Activated naive CD4-positive, alpha-beta T cell (primary cell): ENCODE measurements around the gene ARPC2.
A peak's percentile ranks its signal among the peaks of the same experiment; 100 is the strongest.

Experiments
- DNase-seq, 4 experiments: peaks; one replicate each; lab custom pipeline; 2025; lab: John Stamatoyannopoulos, UW

Gene ARPC2

DNA sequence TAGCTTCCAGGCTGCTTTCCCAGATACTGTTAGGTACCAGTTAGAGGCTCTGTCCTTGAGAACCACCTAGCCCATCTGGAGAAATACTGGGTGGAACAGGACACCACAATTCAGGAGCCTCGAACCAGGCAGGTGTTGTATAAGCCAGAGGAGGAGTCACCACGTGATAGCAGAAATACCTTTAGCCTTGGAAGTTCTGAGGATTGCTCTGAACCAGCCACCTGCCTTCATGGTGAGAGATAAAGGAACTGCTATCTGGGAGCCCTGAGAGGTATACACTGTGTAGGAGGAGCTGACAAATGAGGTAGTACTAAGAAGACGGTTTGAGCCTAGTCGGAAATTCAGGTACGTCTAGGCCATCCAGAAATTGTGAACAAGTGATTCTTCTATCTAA is 36.2 kb downstream of the ARPC2 start:
- DNase-seq, result no peak

DNA sequence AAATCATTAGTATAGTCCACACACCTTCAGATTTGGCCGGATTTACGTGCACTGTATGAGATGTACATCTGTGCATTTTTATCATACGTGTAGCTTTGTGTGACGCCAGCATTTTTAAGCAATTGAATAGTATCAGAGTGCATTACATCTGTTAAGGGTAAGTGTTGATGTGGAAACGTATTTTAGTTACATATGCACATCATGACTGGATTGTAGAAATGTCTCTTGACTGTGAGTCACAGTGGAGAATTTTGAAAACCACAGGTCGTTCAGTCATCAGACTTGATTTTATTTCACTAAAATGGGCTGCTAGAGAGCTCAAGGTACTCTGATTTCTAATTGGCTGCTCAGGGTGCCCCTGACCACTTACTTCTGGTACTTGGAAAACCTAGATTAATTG is 38.5 kb downstream of the ARPC2 start:
- no peak for DNase-seq

- DNase-seq, result no peak
Observed at GRCh38 chr2:218256612-218257350, 39.8 kb downstream of the ARPC2 start.

GRCh38 chr2:218257390-218257981 is 40.5 kb downstream of the ARPC2 start:
- DNase-seq, result peak in 3 of 4 experiments; percentile 19 to 39 (median 35)

DNA sequence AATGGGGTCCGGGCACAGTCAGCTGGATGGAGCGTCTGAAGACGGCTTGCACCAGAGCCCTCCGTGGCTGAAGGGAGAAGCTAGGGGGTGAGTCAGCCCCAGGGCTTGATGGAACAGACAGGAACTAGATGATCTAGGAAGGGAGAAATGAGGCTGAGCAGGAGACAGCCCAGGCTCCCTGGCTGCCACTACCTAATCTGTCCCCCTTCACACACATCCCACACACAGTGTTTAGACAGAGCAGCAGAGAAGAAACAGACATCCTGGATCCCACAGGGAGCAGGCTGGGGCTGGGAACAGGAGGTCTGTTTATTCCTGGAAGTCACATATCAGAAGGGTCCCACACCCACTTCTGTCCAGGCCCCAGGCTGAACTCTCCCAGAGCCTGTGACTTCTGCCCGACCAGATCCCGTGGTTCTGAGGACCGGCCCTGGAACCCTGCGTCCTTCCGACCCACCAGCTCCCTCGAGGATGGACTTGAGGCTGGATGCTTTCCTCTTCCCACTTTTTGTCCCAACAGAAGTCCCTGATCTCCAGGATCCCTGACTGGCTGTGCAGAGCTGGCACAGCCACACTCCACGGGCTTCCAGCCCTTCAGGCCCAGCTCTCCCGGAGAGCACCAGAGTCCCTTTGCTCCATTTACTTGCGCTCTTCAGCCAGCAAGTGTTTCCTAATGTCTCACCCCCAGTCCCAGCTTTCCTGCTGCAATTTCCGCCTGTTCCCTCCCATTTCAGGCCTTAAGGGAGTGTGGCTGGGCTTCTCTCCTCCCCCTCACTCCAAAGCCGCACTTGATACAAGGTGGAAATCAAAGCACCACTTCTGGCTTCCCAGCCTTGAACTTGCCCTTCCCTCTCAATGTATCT is 42.3 kb downstream of the ARPC2 start:
- DNase-seq, result no peak

GRCh38 chr2:218260166-218260565 is 43.2 kb downstream of the ARPC2 start:
- DNase-seq, result no peak

GRCh38 chr2:218260742-218261422 is 43.9 kb downstream of the ARPC2 start, which contains the start of gene GPBAR1:
Gene GPBAR1 (plus strand): TSS chr2:218261015. CDS start chr2:218262725, 1,710 bp downstream.
- DNase-seq, result no peak

DNA sequence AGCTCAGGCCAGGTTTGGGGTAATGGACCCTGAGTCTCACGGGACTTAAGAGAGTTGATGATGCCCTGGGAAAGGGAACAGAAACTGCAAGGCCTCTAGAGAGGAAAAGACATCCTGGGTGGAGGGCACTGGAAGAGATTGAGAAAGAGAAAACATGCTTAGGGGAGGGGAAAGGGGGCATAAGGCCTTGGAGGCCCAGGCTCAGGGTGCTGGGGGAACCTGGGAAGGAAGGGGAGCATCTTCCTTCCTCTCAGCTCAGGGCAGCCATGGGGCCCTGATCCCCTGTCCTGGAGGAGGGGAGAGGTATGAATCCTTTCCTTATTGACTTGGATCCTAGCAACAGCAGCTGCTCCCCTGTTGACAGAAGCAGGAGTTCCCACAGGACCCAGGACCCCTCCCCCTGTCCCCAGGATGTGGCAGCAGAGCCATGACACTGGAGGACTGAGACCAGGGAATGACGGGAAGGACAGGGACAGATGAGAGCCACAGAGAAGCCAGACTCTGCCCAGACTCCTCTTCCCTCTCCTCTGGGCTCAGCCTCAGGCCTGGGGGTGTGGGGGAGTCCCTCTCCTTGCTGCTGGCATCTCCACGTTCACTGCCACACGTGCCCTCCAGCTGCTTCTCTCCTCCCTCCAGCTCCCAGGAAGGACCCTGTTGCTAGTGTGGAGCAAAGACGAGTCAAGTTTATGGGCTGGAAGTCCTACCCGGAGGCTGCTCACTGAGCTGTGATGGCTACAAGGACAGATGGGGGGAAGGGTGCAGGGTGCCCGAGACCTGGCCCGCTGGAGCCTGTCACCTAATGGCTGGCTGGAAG is 44.6 kb downstream of the ARPC2 start:
- no peak for DNase-seq

DNA sequence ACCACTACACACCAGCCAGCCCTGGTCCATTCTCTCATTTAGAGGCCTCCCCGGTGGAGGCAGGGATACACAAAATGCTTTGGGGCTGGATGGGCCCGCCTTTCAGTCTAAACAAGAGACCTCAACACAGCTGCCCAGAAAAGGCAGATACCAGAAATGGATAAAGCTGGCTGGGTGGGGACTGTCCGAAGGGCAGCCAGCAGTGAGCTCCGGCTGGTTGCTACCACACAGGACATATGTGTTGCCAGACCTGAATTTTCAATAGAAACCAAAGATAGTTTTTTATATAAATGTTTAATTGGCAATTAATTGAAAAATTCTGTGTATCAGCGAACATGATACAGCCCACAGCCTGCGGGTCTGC is 45.2 kb downstream of the ARPC2 start:
- DNase-seq, result no peak

DNA sequence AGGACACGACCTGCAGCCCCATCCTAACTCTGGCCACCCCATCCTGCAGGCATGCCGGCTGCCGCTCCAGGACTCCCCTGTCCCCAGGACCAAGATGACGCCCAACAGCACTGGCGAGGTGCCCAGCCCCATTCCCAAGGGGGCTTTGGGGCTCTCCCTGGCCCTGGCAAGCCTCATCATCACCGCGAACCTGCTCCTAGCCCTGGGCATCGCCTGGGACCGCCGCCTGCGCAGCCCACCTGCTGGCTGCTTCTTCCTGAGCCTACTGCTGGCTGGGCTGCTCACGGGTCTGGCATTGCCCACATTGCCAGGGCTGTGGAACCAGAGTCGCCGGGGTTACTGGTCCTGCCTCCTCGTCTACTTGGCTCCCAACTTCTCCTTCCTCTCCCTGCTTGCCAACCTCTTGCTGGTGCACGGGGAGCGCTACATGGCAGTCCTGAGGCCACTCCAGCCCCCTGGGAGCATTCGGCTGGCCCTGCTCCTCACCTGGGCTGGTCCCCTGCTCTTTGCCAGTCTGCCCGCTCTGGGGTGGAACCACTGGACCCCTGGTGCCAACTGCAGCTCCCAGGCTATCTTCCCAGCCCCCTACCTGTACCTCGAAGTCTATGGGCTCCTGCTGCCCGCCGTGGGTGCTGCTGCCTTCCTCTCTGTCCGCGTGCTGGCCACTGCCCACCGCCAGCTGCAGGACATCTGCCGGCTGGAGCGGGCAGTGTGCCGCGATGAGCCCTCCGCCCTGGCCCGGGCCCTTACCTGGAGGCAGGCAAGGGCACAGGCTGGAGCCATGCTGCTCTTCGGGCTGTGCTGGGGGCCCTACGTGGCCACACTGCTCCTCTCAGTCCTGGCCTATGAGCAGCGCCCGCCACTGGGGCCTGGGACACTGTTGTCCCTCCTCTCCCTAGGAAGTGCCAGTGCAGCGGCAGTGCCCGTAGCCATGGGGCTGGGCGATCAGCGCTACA is 45.9 kb downstream of the ARPC2 start:
- no peak for DNase-seq

DNA sequence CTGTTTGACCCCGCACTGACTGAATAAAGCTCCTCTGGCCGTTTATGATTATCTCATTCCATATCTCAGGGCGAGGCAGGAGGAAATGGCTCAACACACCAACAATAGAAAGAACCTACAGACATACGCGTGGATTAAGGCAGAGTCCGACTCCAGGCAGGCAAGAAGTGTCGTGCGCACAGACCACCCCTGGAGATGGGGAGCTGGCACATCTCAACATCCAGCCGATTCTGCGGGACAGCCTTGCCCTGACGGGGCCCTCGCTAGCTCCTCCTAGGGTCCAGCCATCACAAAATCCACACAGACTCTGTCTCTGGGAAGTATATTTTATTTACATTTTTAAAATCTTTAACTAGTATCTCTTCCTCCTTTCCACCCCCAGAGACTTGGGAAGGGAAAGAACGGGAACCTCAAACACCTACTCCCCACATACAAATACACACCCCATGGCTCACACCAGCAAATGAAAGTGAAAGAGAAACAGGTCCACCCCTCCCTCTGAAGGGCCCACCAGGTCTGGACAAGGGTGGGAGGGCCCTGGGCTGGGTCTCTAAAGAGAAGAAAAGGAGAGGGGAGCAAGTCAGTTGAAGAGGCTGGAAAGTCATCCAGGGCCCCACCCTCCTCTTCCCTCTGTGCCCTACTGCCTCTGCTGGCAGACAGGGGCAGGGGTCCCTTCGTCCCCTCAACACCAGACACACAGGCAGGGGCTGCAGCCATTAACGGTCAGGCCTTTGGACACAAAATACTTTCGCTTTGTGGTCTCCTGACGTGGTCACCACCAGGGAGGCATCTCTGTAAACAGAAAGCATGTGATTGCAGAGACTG is 47.0 kb downstream of the ARPC2 start:
- no peak for DNase-seq

DNA sequence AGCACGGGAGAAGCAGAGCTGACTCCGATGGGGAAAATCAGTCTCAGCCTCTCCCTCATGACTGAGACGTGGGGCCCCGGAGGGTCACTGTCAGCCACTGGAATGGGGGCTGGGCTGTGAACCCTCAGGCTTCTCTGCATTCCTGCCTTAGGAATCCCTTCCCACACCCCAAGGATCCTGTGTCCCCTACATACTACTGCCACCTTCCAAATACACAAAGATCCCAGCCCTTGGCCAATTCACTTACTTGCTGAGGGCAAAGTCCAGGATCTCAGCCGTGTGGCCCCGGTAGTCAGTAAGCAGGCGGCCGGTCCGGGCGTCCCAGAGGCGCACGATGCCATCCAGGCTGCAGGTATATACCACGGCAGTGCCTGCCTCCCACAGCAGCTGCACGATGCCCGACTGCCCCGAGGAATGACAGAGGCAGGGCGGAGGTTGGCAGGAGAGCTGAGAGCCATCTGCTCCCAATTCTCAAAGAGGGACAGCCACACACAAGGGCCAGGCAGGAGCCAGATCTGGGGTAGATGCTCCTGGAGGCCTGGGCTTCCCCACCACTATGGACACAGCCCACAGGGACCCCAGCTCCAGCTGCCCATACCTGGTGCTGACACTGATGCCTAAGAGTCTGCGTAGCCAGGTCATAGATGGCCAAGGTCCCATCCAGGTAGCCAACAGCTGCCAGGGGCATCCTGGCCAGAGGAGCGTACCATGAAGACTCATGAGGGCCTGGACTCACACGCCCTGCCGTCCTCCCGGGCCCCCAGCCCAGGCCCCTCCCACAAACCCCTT is 48.0 kb downstream of the ARPC2 start:
- no peak for DNase-seq

DNA sequence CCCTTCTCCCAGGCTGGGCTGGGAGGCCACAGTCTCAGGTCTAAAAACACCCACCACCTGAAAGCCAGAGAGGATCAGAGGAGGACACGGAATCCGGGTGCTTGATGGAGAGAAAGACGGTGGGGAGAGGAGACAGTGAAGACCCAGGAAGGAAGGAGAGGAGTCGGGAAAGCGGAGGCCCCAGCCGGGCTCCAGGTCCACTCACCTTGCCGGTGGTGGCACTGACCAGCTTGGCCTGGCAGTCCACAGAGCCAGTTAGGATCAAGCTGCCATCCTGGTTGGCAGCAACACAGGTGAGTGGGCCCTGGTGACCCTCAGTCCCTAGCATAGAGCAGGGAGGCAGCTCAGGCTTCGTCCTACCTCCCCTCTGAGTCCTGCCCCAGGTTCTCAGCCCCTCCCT is 48.6 kb downstream of the ARPC2 start:
- no peak for DNase-seq

DNA sequence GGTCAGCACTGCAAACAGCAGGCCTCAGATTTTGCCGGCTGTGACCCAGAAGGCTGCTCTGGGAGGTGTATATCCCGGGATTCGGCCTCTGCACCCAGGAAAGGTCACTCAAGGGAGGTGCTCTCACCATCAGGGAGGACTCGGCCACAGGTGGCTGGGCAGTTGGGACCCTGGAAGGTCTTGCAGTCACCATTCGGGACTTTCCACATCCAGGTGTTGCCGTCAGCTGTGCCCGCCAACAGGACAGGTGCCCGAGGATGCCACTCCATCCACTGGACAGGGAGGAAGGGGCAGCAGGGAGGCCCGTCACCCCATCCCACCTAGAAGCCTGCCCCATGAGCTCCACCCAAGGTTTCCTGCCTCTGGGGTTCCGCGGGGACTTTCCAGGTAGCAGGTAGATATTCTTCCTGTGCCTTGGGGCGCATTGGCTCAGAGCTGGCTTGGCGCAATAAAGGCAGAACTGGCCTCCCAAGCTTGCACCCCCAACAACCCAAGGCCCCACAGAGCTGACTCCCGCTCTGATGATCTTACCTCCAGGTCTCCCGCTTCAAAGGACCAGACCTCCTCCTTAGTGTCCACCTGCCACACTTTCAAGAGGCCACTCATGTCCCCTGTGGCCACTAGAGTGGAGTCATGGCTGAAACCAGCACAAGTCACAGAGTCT is 49.5 kb downstream of the ARPC2 start:
- DNase-seq, result no peak

GRCh38 chr2:218267259-218267658 is 50.3 kb downstream of the ARPC2 start:
- no peak for DNase-seq

DNA sequence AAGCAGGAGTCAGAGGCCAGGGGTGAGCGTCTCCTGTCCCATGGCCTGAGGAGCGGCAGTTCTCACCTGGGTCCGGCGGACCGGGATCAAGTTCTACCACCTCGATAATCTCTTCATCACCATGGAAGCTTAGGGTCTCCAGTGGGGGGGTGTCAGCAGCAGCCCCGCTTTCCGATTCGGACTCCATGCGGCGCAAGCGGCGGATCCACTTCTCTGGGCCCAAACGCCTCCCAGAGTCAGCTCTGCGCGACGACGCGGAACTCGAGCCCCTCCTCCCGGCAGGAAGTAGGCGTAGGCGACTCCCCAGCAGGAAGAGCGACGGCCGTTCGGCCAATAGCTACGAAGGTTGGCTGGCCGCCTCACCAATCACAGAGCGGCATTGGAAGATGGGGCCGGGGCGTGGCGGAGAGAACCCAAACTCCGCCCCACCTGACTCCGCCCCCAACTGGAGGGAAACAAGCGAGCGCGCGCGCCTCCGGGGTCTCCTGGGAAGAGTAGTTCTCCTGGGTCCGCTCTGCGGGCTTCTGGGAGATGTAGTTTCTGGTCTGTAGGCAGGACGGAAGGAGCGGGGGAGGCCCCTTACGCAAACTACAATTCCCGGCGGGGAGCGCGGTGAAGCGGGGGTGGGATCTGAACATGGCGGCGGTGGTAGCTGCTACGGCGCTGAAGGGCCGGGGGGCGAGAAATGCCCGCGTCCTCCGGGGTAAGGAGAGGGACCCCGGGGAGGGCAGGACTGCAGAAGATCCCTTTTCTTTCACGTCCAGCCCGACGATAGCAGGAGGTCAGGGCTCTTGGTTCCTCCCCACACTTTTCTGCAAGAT is 53.1 kb downstream of the ARPC2 start, which contains the start of the genes AAMP and PNKD:
Gene AAMP (minus strand): TSS at position 238 of the 821 bp plus-strand sequence. CDS start 51 bp downstream, at position 187.
Gene PNKD (plus strand): TSS at position 620 of the 821 bp plus-strand sequence. CDS start 17 bp downstream, at position 637.
- DNase-seq, result peak; percentile 98 to 100 (median 100)
